Measurements from ENCODE around the gene GHR. TPM values are rescaled to one million over a fixed set of nuclear protein-coding genes. Genes with fewer than 3 reads are reported as not detected.

The GHR gene
- total RNA-seq, 4 donors from 2014 or later, result 2.0 to 6.0 (median 3.8) TPM

DNA sequence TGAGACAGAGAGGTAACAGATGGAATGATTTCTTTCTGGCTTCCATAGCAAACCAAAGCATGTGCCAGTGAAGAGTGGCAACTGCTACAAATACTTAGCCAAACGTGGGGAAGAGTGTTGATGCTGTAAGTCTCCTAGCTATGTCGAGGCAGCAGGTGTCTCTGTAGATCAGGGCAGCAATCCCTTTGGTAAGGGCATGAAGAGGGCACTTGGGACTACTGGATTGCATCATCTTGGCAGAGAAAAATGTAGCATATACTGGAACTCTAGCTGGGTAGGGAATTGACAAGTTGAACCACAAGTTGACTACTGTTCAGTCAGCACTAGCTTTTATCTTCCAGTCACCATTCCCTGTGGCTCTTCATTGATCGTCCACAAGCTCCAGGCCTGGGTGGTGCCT, 75.8 kb downstream of the GHR start:
- Histone ChIP-seq H3K27ac (no peak overlapping the region), H3K9me3 (no peaks in the 10 kb centered on the region), H3K4me3 (no peak overlapping the region), H3K27me3 (no peaks in the 10 kb centered on the region), H3K36me3 (no peaks in the 10 kb centered on the region), H3K4me1 (peaks cover 4 to 83% (median 22%) of the 10 kb centered on the region in 3 donors)
- no peak for DNase-seq
- WGBS, 2 donors, result 61 to 69% methylated on average over 3 of the region's 3 CpGs
- intact Hi-C loops (cut with DNase I), result no loop called here
- TF ChIP-seq, protein P1, sequence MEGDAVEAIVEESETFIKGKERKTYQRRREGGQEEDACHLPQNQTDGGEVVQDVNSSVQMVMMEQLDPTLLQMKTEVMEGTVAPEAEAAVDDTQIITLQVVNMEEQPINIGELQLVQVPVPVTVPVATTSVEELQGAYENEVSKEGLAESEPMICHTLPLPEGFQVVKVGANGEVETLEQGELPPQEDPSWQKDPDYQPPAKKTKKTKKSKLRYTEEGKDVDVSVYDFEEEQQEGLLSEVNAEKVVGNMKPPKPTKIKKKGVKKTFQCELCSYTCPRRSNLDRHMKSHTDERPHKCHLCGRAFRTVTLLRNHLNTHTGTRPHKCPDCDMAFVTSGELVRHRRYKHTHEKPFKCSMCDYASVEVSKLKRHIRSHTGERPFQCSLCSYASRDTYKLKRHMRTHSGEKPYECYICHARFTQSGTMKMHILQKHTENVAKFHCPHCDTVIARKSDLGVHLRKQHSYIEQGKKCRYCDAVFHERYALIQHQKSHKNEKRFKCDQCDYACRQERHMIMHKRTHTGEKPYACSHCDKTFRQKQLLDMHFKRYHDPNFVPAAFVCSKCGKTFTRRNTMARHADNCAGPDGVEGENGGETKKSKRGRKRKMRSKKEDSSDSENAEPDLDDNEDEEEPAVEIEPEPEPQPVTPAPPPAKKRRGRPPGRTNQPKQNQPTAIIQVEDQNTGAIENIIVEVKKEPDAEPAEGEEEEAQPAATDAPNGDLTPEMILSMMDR (IDR thresholded peaks at IDR 0.05), result no peak
- no peak for TF ChIP-seq POLR2A (IDR thresholded peaks at IDR 0.05)

DNA sequence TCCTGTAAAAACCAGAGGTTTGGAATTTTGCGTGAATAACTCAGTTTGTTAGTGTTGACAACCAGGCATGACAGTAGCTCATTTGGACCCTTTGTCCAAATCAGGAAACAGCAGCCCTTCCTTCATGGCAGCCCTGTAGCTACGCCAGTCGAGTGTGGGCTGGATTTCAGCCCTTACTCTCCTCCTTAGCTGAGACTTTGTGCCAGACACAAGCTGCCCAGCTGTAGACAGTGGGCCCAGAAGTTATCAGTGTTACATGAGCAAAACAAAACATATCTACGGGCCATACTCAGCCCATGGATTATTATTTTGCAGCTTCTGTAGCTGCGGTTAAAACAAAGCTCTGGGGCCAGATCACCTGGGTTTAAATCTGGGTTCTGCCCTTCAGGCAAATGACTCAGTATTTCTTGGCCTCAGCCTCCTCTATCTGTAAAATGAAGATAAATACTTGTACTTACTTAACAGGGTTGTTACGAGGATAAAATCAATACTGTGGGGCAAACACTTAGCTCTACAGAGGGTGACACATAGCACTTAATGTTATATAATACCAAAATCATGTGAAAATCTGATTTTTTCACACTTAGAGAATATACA, 76.9 kb downstream of the GHR start:
- no peaks in the 10 kb centered on the region for H3K27me3 ChIP-seq
- WGBS, 2 donors, result 34 to 35% methylated on average over 6 of the region's 6 CpGs

GRCh38 chr5:42502613-42503470, 79.6 kb downstream of the GHR start:
- TF ChIP-seq, protein P1 (IDR thresholded peaks at IDR 0.05), result no peak
- no peak for TF ChIP-seq POLR2A (IDR thresholded peaks at IDR 0.05)
- 26 to 36% methylated on average over 2 of the region's 2 CpGs for WGBS, 2 donors
- Histone ChIP-seq H3K36me3 (no peaks in the 10 kb centered on the region), H3K4me3 (no peak overlapping the region), H3K27ac (no peak overlapping the region), H3K9me3 (no peaks in the 10 kb centered on the region), H3K4me1 (peaks cover 4 to 49% (median 8%) of the 10 kb centered on the region in 3 donors), H3K27me3 (no peaks in the 10 kb centered on the region)
- no peak for DNase-seq
- intact Hi-C loops (cut with DNase I), result no loop called here

More for the DNA sequence above, 76.9 kb downstream of the GHR start:
- H3K4me1 ChIP-seq, result peaks cover 4 to 73% (median 22%) of the 10 kb centered on the region in 3 donors
- intact Hi-C loops (cut with DNase I), result no loop called here
- no peaks in the 10 kb centered on the region for H3K36me3 ChIP-seq
- TF ChIP-seq, protein P1 (IDR thresholded peaks at IDR 0.05), result no peak
- TF ChIP-seq POLR2A (IDR thresholded peaks at IDR 0.05), result no peak
- DNase-seq, result no peak
- H3K4me3 ChIP-seq, result no peak overlapping the region
- no peak overlapping the region for H3K27ac ChIP-seq
- H3K9me3 ChIP-seq, result no peaks in the 10 kb centered on the region

GRCh38 chr5:42506662-42507061, 83.4 kb downstream of the GHR start:
- no peak for DNase-seq
- Histone ChIP-seq H3K9me3 (no peaks in the 10 kb centered on the region), H3K27me3 (no peaks in the 10 kb centered on the region), H3K27ac (no peak overlapping the region), H3K4me1 (peaks cover 0 to 25% (median 6%) of the 10 kb centered on the region in 3 donors), H3K36me3 (no peaks in the 10 kb centered on the region), H3K4me3 (no peak overlapping the region)
- WGBS, 2 donors, result 94 to 98% methylated on average over 2 of the region's 2 CpGs
- intact Hi-C loops (cut with DNase I), result no loop called here
- TF ChIP-seq, protein P1 (IDR thresholded peaks at IDR 0.05), result no peak
- no peak for TF ChIP-seq POLR2A (IDR thresholded peaks at IDR 0.05)

- intact Hi-C loops (cut with DNase I), result no loop called here
- 52 to 77% methylated on average over 4 to 5 of the region's 5 CpGs for WGBS, 2 donors
- no peaks in the 10 kb centered on the region for H3K27me3 ChIP-seq
- no peak overlapping the region for H3K4me3 ChIP-seq
- TF ChIP-seq POLR2A (IDR thresholded peaks at IDR 0.05), result no peak
- TF ChIP-seq, protein P1 (IDR thresholded peaks at IDR 0.05), result no peak
- no peak for DNase-seq
- H3K4me1 ChIP-seq, result peaks cover 0 to 18% (median 6%) of the 10 kb centered on the region in 3 donors
- H3K9me3 ChIP-seq, result no peaks in the 10 kb centered on the region
- H3K36me3 ChIP-seq, result no peaks in the 10 kb centered on the region
- no peak overlapping the region for H3K27ac ChIP-seq
Observed at GRCh38 chr5:42507451-42508097, 84.3 kb downstream of the GHR start.
